Measurements from ENCODE around the gene DAND5. TPM values are rescaled to one million over a fixed set of nuclear protein-coding genes. Genes with fewer than 3 reads are reported as not detected.

The DAND5 gene
- total and polyA plus RNA-seq, 2 of the 13 experiments (the other 11 are each of a cell fraction or from before 2014, with no cell fraction given) = 0.04 TPM; not detected in 1

DNA sequence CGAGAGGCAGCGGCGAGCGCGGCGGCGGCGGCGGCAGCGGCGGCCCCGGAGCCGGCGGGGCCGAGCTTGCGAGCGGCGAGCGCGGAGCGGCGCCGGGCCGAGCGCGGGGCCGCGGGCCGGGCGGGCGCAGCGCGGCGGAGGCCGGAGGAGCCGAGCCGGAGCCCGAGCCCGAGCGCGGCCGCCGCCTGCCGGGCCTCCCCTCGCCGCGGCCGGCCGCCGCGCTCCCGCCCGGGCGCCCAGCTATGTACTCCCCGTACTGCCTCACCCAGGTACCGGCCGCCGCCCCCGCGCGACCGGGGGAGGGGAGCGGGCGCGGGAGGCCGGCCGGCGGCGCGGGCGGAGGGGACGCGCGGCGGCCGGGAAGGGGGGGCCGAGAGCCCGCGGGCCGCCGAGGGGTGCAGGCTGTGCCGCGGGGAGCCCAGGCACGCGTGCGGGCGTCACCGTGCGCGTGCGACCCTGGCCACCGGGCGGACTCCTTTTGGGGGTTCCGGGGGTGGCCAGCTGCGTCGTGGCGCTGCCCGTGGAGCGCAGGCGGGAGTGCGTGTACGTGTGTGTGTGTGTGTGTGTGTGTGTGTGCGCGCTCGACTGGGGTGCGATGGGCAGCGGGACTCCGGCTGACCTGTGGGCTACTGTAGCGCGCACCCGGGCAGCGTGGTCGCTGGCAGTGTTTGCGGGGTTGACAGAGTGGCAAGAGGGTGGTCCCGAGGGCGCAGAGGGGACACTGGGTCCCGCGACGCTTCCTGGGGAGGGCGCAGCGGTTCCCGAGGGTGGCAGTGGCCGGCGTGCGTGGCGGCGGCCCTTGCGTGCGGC lies 26.4 kb downstream of the DAND5 start (continued):
- TF ChIP-seq KDM5B (CRISPR knock-in tag; IDR thresholded peaks at IDR 0.05; ENCODE audit: borderline replicate concordance) = peak; percentile 22; the same call in 1 of the 2 replicates
- no peak; the same call in 1 of the 2 replicates for TF ChIP-seq ZFY (CRISPR knock-in tag; IDR thresholded peaks at IDR 0.05)
- no peak for TF ChIP-seq ZFP36 (IDR thresholded peaks at IDR 0.05; ENCODE audit: borderline replicate concordance, low read depth, low read length, partially characterized antibody)
- no peak for TF ChIP-seq ZNF329 (CRISPR knock-in tag; IDR thresholded peaks at IDR 0.05; ENCODE audit: low read depth)
- no peak for TF ChIP-seq ZNF274 (CRISPR knock-in tag; IDR thresholded peaks at IDR 0.05)
- TF ChIP-seq ZC3H13 (CRISPR knock-in tag; IDR thresholded peaks at IDR 0.05) = peak; percentile 31; the same call in 1 of the 2 replicates
- no peak for TF ChIP-seq NONO (IDR thresholded peaks at IDR 0.05)
- 0 out of 2 replicates have a peak, but pooled peaks have one; percentile 50 for TF ChIP-seq NONO (CRISPR knock-in tag; conservative IDR thresholded peaks at IDR 0.05)
- TF ChIP-seq XRCC5 (optimal IDR thresholded peaks at IDR 0.05; ENCODE audit: low read length) = peak; percentile 14
- no peak for TF ChIP-seq FOXP1 (IDR thresholded peaks at IDR 0.05)
- no peak for TF ChIP-seq FOXP1 (CRISPR knock-in tag; IDR thresholded peaks at IDR 0.05)
- no peak for TF ChIP-seq ZKSCAN8 (CRISPR knock-in tag; IDR thresholded peaks at IDR 0.05; ENCODE audit: borderline replicate concordance)
- TF ChIP-seq WIZ (CRISPR knock-in tag; IDR thresholded peaks at IDR 0.05) = no peak
- TF ChIP-seq MEIS2 (CRISPR knock-in tag; IDR thresholded peaks at IDR 0.05) = no peak
- TF ChIP-seq ZEB1 (IDR thresholded peaks at IDR 0.05; ENCODE audit: insufficient replicate concordance, low read depth) = no peak
- no peak for TF ChIP-seq CEBPZ (IDR thresholded peaks at IDR 0.05; ENCODE audit: low read length)
- no peak for TF ChIP-seq ZNF350 (CRISPR knock-in tag; IDR thresholded peaks at IDR 0.05; ENCODE audit: borderline replicate concordance, low read depth)
- TF ChIP-seq NR0B2 (CRISPR knock-in tag; IDR thresholded peaks at IDR 0.05) = 0 out of 2 replicates have a peak, but pooled peaks have one; percentile 48
- TF ChIP-seq YY1 (IDR thresholded peaks at IDR 0.05; ENCODE audit: insufficient read depth, insufficient replicate concordance, low read depth, low read length) = no peak
- TF ChIP-seq CENPT (CRISPR knock-in tag; IDR thresholded peaks at IDR 0.05; ENCODE audit: low read depth) = peak; percentile 27; the same call in 1 of the 2 replicates
- TF ChIP-seq ZFP41 (CRISPR knock-in tag; IDR thresholded peaks at IDR 0.05; ENCODE audit: borderline replicate concordance) = no peak
- peak; percentile 56; the same call in 1 of the 2 replicates for TF ChIP-seq ZNF784 (CRISPR knock-in tag; IDR thresholded peaks at IDR 0.05; ENCODE audit: borderline replicate concordance)
- no peak for TF ChIP-seq ZNF556 (CRISPR knock-in tag; IDR thresholded peaks at IDR 0.05; ENCODE audit: borderline replicate concordance)
- TF ChIP-seq NFKB2 (CRISPR knock-in tag; IDR thresholded peaks at IDR 0.05; ENCODE audit: borderline replicate concordance) = peak; percentile 66; the same call in 1 of the 2 replicates

Measured in HepG2 (cell line).